GM06990 (cell line): Measurements from ENCODE around the gene STK4.

Experiments
- DNase-seq: peaks from one replicate; pipeline ENCODE4 v3.0.0-alpha.2; 2011; ENCODE audit not compliant: insufficient read length; ENCODE audit errors: extremely low read depth
- H3K27me3 ChIP-seq: replicated peaks from 2 replicates; pipeline ENCODE4 v1.6.0; 2011; ENCODE audit warnings: low read length; ENCODE audit not compliant: control insufficient read depth, insufficient read depth
- H3K36me3 ChIP-seq: 2 replicates; pipeline ENCODE4 v1.5.1; 2011; ENCODE audit warnings: low read length; ENCODE audit not compliant: control insufficient read depth, insufficient read depth
- H3K4me3 ChIP-seq: replicated peaks from 2 replicates; pipeline ENCODE4 v1.5.1; 2011; ENCODE audit warnings: low read depth, mild to moderate bottlenecking, control low read depth, low read length
- TF ChIP-seq, protein P1 (sequence below): IDR thresholded peaks from 2 replicates; pipeline ENCODE4 v1.5.1; 2011; ENCODE audit warnings: low read length, control low read depth, mild to moderate bottlenecking, inconsistent platforms; ENCODE audit not compliant: insufficient read depth, poor library complexity, severe bottlenecking

The STK4 gene

DNA sequence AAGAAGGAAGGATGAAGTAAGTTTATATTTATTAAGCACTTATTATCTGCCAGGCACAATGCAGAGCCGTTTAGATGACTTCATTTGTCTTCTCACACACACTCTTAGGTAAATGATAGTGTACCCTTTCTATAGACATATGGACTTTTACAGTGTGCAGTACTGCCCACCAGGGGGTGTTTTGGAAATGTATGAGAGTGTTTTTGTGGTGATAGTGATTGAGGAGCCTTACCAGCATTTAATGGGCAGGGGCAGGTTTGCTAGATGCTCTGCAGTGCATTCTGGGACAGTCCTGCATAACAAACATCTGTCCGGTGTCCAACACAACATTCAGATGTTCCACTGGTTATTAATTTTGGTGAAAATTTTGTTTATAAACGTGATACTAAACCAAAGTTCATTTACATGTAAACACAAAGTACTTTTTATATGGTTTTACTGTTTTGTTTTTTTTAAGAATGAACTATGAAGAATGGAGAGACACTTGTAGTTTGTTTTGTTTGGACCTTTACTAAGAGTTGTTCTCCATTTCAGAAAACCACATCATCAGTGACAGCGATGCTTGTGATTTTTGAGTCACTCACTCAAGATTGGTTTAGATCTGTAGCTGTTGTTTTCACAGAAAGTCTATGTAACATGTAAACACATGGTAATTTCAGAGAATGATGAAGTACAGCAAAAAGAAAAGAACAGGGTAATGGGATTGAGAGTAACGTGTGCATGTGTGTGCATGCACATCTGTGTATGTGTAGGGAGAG is 114.7 kb downstream of the STK4 start:
- no peak for DNase-seq

DNA sequence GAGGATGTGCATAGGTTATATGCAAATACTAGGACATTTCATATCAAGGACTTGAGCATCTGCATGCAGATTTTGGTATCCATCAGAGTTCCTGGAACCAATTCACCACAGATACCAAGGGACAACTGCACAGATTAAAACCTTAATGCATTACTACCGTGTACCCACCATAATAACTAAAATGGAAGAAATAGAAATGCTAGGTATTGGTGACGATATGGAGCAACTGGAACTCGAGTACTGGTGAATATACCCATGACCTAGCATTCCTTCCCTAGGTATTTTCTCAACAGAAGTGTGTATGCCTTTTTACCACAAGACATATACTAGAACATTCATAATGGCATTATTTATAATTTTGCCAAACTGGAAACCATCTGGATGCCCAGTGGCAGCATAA is 116.2 kb downstream of the STK4 start:
- Histone ChIP-seq H3K36me3 (peaks cover 13% of the 10 kb centered on the region), H3K27me3 (no peaks in the 10 kb centered on the region), H3K4me3 (no peak overlapping the region)
- no peak for DNase-seq
- TF ChIP-seq, protein P1, sequence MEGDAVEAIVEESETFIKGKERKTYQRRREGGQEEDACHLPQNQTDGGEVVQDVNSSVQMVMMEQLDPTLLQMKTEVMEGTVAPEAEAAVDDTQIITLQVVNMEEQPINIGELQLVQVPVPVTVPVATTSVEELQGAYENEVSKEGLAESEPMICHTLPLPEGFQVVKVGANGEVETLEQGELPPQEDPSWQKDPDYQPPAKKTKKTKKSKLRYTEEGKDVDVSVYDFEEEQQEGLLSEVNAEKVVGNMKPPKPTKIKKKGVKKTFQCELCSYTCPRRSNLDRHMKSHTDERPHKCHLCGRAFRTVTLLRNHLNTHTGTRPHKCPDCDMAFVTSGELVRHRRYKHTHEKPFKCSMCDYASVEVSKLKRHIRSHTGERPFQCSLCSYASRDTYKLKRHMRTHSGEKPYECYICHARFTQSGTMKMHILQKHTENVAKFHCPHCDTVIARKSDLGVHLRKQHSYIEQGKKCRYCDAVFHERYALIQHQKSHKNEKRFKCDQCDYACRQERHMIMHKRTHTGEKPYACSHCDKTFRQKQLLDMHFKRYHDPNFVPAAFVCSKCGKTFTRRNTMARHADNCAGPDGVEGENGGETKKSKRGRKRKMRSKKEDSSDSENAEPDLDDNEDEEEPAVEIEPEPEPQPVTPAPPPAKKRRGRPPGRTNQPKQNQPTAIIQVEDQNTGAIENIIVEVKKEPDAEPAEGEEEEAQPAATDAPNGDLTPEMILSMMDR, result no peak

More for the DNA sequence above, 114.7 kb downstream of the STK4 start:
- H3K4me3 ChIP-seq, result no peak overlapping the region
- TF ChIP-seq, protein P1, result peak; percentile 46
- H3K27me3 ChIP-seq, result no peaks in the 10 kb centered on the region
- peaks cover 15% of the 10 kb centered on the region for H3K36me3 ChIP-seq

DNA sequence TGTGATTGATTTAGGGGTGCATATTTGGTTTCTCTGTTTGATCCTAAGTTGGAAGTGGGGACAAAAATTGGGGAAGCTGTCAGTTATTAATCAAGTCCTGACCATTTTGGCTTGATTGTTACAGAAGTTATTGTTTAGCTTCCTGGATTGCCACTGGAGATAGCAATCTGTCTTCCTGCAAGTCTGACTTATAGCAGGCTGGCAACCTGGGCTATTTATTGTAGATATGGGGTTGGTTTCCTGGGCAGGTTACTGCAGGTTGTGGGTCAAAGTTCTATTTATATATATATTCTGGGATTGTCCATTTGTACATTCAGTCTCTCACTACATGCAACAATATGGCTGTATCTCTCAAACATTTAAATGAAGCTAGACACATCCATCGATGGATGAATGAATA is 116.8 kb downstream of the STK4 start:
- H3K27me3 ChIP-seq, result no peaks in the 10 kb centered on the region
- no peak for DNase-seq
- H3K36me3 ChIP-seq, result peaks cover 12% of the 10 kb centered on the region

DNA sequence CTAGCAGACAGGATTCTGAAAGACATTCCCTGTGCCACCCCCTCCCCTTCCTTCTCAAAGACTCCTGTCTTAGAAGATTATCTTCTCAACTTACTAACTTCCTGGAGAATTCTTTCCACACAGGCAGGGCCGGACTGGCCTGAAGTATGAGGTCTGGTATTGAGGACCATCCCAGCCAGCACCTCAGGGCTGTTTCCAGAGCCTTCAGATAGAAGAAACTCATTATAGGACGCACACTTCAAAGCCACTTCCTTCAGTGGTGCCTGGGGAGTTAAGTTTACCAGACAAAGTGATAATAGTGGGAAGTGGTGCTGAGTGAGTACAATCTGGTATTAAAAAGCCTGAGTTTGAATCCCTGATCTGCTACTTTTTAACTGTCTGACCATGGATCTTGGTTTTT is 119.0 kb downstream of the STK4 start:
- Histone ChIP-seq H3K4me3 (no peak overlapping the region), H3K36me3 (peaks cover 8% of the 10 kb centered on the region), H3K27me3 (no peaks in the 10 kb centered on the region)
- TF ChIP-seq, protein P1, result no peak
- DNase-seq, result no peak

More for the DNA sequence above, 116.8 kb downstream of the STK4 start:
- TF ChIP-seq, protein P1, result no peak
- no peak overlapping the region for H3K4me3 ChIP-seq

DNA sequence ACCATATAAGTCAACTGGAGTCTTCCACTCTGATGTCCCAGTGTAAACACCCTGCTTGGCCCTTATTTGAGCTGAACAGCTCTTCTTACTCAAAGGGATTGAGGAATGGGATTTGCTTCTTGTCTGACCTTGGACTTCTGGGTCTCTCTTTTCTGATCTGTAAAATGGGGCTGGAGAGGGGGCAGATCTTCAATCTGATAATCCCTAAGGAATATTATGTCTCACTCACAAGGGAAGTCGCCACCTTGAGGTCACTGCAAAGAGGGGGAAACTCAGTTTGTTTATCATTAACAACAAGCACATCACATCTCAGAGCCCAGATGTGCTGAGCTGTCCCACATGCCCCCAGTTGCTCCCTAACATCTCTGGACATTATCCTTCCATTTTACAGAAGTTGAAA is 119.6 kb downstream of the STK4 start:
- no peak overlapping the region for H3K4me3 ChIP-seq
- TF ChIP-seq, protein P1, result no peak
- no peaks in the 10 kb centered on the region for H3K27me3 ChIP-seq
- peaks cover 6% of the 10 kb centered on the region for H3K36me3 ChIP-seq
- no peak for DNase-seq
